Loucy (cell line): ENCODE data around the gene FRMD4A.

Experiments used
- H2AFZ ChIP-seq: fragments of 200-600 bp; sonication (generic); 2 replicates; pipeline ENCODE4 v1.6.0; 2016; ENCODE audit warnings: antibody characterized with exemption, mild to moderate bottlenecking, low read length, moderate library complexity
- H3F3A ChIP-seq: fragments of 200-600 bp; 2 replicates; pipeline ENCODE4 v1.6.0; 2016; ENCODE audit warnings: antibody characterized with exemption, low read depth, mild to moderate bottlenecking
- H3K27me3 ChIP-seq: fragments of 200-600 bp; sonication (generic); 2 replicates; pipeline ENCODE4 v1.6.1; 2014; ENCODE audit warnings: low read length, mild to moderate bottlenecking; ENCODE audit not compliant: insufficient read depth, poor library complexity, severe bottlenecking
- H3K36me3 ChIP-seq: fragments of 200-600 bp; sonication (generic); 2 replicates; pipeline ENCODE4 v1.6.1; 2016; ENCODE audit warnings: low read length; ENCODE audit not compliant: insufficient read depth
- H3K4me1 ChIP-seq: fragments of 200-600 bp; sonication (generic); 2 replicates; pipeline ENCODE4 v1.5.1; 2014; ENCODE audit warnings: low read length, mild to moderate bottlenecking; ENCODE audit not compliant: insufficient read depth, poor library complexity, severe bottlenecking
- H3K4me2 ChIP-seq: fragments of 200-600 bp; sonication (generic); 2 replicates; pipeline ENCODE4 v1.6.0; 2014; ENCODE audit warnings: antibody characterized with exemption, low read length, low read depth, mild to moderate bottlenecking; ENCODE audit not compliant: poor library complexity, severe bottlenecking
- H3K4me3 ChIP-seq: fragments of 200-600 bp; sonication (generic); 2 replicates; pipeline ENCODE4 v1.5.1; 2014; ENCODE audit warnings: low read length, mild to moderate bottlenecking, mixed read lengths; ENCODE audit not compliant: poor library complexity, severe bottlenecking
- H3K79me2 ChIP-seq: fragments of 200-600 bp; sonication (generic); 2 replicates; pipeline ENCODE4 v1.6.1; 2014; ENCODE audit warnings: low read length; ENCODE audit not compliant: insufficient read depth
- H3K9ac ChIP-seq: fragments of 200-600 bp; sonication (generic); 2 replicates; pipeline ENCODE4 v1.6.0; 2014; ENCODE audit warnings: mild to moderate bottlenecking, low read depth, low read length, moderate library complexity; ENCODE audit not compliant: poor library complexity, severe bottlenecking
- H3K9me2 ChIP-seq: fragments of 200-600 bp; sonication (generic); replicated peaks from 2 replicates; pipeline ENCODE4 v1.6.1; 2016; ENCODE audit warnings: low read depth, low read length, mixed read lengths
- H3K9me3 ChIP-seq: fragments of 200-600 bp; sonication (generic); 2 replicates; pipeline ENCODE4 v1.6.1; 2014; ENCODE audit warnings: mild to moderate bottlenecking, antibody characterized with exemption, low read length, low read depth; ENCODE audit not compliant: insufficient read depth
- H4K20me1 ChIP-seq: fragments of 200-600 bp; sonication (generic); 2 replicates; pipeline ENCODE4 v1.6.0; 2014; ENCODE audit warnings: antibody characterized with exemption, low read length, mild to moderate bottlenecking; ENCODE audit not compliant: insufficient read depth, poor library complexity, severe bottlenecking
- CTCF ChIP-seq: fragments of 200-600 bp; sonication (generic); conservative IDR thresholded peaks from 2 replicates; pipeline ENCODE4 v1.5.1; 2014; ENCODE audit warnings: mild to moderate bottlenecking, antibody characterized with exemption, low read length
- EZH2phosphoT487 ChIP-seq: fragments of 200-600 bp; IDR thresholded peaks from 2 replicates; pipeline ENCODE4 v1.6.1; 2018; ENCODE audit warnings: antibody characterized with exemption, mild to moderate bottlenecking, moderate library complexity, borderline replicate concordance

The FRMD4A gene

GRCh38 chr10:13671904-13672303 lies 658.8 kb downstream of the FRMD4A start:
- no peak overlapping the region for H3K9ac ChIP-seq
- H3K4me3 ChIP-seq = no peak overlapping the region
- H3K27me3 ChIP-seq = no peaks in the 10 kb centered on the region
- no peaks in the 10 kb centered on the region for H3F3A ChIP-seq
- TF ChIP-seq EZH2phosphoT487 = no peak
- TF ChIP-seq CTCF = no peak
- H3K4me2 ChIP-seq = no peak overlapping the region
- H3K9me3 ChIP-seq = no peaks in the 10 kb centered on the region
- H2AFZ ChIP-seq = no peak overlapping the region
- no peaks in the 10 kb centered on the region for H4K20me1 ChIP-seq
- H3K79me2 ChIP-seq = no peaks in the 10 kb centered on the region
- no peaks in the 10 kb centered on the region for H3K4me1 ChIP-seq
- H3K36me3 ChIP-seq = no peaks in the 10 kb centered on the region
- no peaks in the 10 kb centered on the region for H3K9me2 ChIP-seq

GRCh38 chr10:13670311-13670710 lies 660.4 kb downstream of the FRMD4A start:
- no peaks in the 10 kb centered on the region for H3K4me1 ChIP-seq
- no peaks in the 10 kb centered on the region for H3K79me2 ChIP-seq
- no peak overlapping the region for H3K9ac ChIP-seq
- H3K27me3 ChIP-seq = no peaks in the 10 kb centered on the region
- H3K9me3 ChIP-seq = no peaks in the 10 kb centered on the region
- TF ChIP-seq EZH2phosphoT487 (no peak), CTCF (no peak)
- H3K4me2 ChIP-seq = no peak overlapping the region
- H2AFZ ChIP-seq = no peak overlapping the region
- H3F3A ChIP-seq = no peaks in the 10 kb centered on the region
- H3K9me2 ChIP-seq = no peaks in the 10 kb centered on the region
- no peaks in the 10 kb centered on the region for H3K36me3 ChIP-seq
- no peaks in the 10 kb centered on the region for H4K20me1 ChIP-seq
- H3K4me3 ChIP-seq = no peak overlapping the region

- Histone ChIP-seq H3K4me3 (no peak overlapping the region), H3F3A (no peaks in the 10 kb centered on the region), H3K4me1 (no peaks in the 10 kb centered on the region), H3K4me2 (no peak overlapping the region), H3K9ac (no peak overlapping the region), H3K79me2 (no peaks in the 10 kb centered on the region), H2AFZ (no peak overlapping the region), H3K9me3 (no peaks in the 10 kb centered on the region), H4K20me1 (no peaks in the 10 kb centered on the region), H3K9me2 (no peaks in the 10 kb centered on the region), H3K36me3 (no peaks in the 10 kb centered on the region), H3K27me3 (no peaks in the 10 kb centered on the region)
- no peak for TF ChIP-seq CTCF
- no peak for TF ChIP-seq EZH2phosphoT487
Measured at GRCh38 chr10:13669901-13670300, 660.8 kb downstream of the FRMD4A start.
